GM21390 (cell line): ENCODE data around the gene CCND2.
A peak's percentile ranks its signal among the peaks of the same experiment; 100 is the strongest.

Experiments
- ATAC-seq: cut with Tn5 transposase; IDR thresholded peaks from one replicate; pipeline ENCODE4 v1.9.1; 2021; ENCODE audit not compliant: unreplicated experiment

CCND2 gene

DNA sequence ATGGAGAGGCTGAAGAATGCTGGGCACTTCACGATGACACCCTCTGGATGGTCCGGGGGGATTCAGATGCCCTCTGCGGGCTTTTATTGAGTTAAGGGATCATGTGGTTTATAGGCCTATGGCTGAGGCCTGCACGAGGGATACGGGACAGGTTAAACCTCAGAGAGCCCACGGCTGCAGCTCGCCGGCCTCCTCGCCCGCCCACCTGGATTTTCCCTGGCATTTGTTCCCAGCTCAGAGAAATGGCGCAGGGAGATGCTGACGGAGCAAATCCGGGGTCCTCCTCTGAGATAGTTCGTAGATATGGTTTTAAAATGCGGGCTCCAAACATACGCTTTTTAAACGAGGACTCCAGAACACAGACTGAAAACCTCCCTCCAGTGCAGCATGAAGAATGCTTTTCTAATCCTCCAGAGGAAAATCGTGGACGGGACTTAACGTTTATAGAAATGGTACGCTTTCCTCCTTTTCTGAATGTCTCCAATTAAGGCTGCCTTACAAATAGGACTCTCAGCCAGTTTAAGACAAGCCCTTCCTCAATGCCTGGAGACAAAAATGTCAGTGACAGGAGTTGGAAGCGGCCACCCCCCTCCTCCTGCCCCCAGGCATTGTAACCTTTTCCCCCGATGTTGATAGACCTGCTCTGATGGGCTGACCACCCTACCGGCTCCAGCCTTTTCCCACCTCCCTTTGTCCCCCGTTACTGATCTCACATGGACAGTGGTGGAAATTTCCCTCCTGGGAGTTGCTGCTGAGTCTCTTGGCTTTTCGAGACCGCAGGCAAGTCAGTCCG, 16.6 kb downstream of the CCND2 start:
- no peak for ATAC-seq

DNA sequence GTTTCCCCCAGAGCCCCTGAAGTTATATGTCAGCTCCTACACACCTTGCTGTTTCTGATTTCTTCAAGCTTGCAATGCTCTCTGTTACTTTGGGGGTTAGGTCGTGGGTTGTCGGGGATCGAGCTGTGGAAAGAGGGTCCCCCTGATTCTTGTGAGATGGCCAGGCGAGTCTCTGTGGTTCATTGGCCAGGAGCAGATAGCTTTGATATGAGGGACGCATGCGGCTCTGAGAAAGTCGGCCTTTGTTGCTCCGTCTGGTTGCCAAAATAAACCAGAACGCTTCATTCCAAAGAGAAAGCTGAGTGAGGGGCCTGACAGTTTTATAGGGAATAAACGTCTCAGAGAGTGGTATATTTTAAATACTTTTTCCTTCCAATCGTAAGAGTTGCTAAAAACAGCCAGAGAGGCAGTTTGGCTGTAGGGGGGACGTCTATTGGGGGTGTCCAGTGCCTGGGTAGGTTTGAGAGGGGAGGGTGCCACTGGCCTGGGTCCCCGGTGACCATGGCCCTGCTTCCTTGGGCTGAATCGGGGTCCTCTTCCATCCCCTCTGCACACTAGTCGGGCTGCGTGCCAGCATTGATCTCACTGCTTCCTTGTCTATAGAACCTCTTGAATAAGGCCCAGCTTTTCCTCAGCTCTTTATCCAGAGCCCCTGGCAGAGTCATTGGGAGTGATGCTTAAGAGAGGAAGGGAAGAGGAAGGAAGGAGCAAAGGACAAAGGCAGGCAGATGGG, 18.9 kb downstream of the CCND2 start:
- ATAC-seq, result no peak

DNA sequence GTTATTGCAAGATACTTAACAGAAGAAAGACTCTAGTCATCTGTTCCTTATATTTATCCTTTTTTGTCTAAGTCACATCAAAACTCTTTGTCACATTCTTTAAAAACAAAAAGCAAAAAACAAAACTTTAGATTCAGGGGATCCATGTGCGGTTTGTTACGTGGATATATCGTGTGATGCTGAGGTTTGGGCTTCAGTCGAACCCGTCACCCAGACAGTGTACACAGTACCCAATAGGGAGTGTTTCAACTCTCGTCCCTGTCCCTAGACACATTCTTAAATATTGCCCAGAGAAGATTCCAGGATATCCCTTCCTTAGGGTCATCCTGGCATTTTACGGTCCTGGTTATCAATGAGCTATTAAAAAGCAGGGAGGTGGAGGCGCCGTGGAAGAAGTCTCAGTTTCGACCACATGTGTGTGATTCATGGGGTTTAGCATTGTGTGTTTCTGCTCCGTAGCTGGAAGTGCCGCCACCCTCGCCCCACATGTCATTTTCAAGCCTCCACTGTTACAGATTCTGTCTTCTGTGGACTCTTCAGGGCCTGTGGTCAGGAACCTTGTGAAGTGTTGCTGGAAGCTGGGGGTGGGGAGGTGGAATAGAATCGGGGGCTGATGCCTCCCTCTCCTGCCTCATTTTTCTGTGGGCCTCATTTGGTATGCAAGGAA, 19.9 kb downstream of the CCND2 start:
- ATAC-seq, result no peak

DNA sequence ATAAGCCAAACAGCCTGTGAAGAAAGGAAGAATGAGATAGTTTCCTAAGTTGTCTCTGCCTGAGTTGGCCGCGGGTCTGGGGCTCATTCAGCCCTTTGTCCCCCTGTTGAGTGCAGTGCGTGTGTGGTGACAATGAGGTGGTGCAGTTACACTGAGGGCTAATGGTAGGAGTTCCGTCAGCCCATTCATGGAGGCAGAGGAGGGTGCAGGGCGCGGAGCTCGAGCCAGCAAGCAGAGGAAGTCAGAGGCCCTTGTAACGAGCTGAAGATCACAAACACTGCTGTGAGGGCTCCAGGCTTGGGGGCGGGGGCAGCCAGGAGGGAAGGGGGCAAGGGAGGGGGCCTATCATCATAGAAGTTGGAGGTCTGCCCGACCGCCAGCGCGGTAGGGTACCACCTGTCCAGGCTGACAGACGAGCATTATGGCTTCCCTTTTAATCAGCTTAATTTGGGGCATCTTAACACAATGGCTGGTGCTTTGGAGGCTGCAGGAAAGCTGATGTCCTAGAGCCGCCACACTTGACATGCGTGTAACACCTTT, 20.5 kb downstream of the CCND2 start:
- no peak for ATAC-seq

DNA sequence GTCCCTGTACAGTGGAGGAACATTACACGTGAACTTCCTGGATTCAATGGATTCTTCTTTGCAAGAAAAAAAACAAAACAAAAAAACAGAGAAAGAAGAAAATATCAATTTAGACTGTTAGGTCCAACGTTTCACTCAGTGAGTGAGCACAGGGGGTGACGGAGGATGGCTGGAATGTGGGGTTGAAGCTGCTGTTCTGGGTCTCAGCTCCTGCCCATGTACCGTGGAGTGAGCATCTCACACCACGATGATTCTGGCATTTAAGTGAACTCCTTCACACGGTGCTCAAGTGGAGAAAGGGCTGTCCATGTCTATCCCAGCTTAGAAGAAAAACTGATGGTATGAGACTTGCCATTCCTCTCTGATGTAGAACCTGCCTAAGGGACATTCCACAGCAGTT, 23.2 kb downstream of the CCND2 start:
- no peak for ATAC-seq

DNA sequence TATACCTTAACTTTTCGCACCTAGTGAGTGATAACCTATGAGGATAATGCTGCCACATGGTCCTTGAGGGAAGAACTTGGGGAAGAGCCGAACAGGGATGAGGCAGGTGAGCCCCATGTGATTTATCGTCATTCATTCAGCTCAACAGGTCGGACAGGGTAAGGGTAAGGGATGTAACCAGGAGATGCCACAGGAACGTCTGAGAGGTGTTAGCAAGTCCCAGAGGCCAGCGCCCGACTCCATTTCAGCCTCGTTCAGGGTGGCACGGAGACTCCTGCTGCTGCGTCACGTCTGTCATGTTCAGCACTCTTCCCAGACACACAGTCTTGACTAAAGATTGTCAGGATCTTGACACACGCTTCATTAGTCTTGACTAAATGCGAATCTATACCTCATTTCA, 24.1 kb downstream of the CCND2 start:
- ATAC-seq, result no peak

DNA sequence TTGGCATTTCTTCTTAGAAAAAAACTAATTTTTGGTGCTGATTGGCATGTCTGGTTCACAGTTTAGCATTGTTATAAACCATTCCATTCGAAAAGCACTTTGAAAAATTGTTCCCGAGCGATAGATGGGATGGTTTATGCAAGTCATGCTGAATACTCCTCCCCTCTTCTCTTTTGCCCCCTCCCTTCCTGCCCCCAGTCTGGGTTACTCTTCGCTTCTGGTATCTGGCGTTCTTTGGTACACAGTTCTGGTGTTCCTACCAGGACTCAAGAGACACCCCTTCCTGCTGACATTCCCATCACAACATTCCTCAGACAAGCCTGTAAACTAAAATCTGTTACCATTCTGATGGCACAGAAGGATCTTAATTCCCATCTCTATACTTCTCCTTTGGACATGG, 27.3 kb downstream of the CCND2 start:
- no peak for ATAC-seq

DNA sequence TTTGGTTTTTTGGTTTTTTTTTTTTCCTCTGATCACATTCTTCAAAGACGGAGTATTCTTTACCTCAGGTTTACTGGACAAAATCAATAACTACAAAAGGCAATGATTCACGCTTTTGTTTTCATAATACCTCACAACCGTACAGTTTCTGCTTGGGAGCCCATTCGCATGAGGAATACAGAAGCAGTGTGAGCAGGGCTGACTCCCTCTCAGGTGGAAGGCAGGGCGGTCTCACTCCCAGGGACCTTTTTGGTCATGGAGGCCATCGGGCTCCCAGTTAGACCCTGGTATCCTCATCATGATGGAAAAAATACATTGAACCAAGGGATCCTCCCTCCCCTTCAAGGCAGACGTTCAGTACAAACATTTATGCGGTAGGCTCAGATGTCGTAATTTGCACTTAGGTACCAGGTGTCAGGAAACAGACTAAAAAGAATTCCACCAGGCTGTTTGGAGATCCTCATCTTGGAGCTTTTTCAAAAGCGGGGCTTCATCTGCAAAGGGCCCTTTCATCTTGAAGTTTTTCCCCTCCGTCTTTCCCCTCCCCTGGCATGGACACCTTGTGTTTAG, 28.5 kb downstream of the CCND2 start:
- no peak for ATAC-seq

DNA sequence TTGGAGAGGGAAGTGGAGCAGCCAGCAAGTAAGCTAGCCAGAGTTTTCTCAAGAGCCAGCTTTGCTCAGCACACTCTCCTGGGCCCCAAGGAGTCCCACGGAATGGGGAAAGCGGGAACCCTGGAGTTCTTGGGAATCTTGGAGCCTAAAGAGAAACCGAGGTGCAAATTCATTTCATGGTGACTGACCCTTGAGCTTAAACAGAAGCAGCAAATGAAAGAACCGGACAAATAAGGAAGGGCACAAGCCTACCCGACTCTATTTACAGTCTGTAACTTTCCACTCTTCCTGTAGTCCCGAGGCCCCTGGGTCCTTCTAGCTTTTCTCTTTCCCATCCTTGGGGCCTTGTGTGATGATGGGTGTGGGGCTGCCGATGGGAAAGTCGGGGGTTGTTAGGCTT, 29.3 kb downstream of the CCND2 start:
- ATAC-seq, result no peak

DNA sequence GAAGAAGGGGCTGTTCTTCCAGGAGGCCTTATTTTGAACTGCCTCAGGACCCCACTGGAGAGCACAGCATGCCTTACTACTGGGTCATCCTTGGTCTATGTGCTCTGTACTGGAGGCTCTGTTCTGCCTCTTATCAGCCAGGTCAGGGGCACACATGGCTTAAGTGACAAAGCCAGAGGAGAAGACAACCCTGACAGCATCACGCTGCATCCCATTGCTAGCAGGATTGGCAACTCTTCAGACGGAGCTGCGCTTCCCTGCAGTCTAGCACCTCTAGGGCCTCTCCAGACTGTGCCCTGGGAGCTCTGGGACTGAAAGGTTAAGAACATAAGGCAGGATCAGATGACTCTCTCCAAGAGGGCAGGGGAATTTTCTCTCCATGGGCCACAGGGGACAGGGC, 30.2 kb downstream of the CCND2 start:
- ATAC-seq, result no peak

DNA sequence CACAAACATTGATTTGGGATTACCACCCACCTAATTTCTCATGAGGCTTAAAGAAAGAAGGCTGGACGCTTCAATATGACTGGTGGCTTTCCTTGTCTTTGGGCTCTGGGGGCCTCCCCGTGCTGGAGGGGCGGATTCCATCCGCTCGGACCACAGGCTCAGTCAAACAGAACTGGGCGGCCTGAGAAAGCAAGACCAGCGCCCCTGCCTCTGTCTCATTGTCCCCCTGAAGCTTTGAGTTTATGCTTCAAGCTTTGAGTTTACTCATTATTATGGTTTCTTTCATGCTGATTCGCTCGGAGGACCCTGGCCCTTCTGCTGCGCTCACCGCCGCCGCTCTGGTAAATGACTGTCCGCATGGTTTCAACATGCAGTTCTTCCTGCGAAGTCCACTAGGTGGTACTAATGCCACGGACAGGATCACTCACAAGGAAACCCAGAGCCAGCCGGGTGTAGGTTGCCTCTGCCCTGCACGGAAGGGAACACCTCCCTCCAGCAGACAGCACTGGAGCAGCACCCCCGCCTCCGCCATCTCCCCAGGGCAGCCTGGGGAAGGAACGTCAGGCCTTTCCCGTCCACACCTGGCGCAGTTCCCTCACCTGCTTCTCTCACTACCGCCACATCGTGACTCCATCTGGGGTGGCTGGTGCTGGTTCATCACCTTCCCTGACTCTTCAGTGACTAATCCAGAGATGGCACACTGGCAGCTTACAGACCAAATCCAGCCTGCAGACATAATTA, 34.2 kb downstream of the CCND2 start:
- ATAC-seq, result no peak

DNA sequence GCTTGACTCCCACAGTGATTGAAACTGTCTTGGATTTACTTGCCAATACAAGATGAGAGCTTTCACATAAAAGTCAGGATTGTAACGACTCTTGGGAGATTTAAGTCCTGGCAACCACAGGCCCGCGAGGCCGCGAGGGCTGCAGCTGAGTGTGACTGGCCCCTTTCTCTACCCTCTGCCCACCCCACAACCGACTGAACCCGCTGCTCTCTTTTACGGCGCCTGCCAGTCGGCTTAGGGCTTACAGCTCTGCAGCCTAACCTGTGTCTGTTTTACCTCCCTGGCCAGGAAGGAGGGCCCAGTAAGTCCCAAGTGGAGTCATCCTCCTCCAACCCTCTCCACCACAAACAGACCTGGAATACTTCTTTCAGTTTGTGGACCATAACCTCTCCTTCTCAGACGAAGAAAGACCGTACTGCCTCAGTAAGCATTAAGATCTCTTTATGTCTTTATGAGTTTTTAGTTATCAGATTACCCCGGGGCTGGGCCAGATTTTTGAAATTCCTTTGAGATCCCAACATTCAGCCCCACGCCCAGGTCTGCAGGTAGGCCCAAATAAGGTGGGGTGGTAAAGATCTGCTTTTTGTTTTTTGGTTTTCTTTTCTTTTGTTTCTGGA, 34.9 kb downstream of the CCND2 start:
- no peak for ATAC-seq

DNA sequence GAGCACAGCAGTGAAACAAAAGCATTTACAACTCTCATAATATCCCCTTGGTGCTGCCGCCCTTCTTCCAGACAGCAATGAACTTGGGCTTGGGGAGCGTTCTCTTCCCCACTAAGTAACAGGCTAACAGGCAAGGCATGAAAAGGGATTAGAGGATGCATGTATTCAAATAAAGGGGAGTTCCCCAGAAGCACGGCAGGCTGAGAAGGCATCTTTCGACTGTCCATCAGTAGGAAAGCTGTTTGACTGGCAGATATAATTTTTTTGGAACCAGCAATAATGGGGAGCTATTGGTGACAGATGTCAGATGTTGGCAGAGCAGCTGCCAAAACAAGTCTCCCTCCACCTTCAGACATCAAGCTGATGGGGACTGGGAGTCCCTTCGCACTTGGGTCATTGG, 38.2 kb downstream of the CCND2 start:
- no peak for ATAC-seq

DNA sequence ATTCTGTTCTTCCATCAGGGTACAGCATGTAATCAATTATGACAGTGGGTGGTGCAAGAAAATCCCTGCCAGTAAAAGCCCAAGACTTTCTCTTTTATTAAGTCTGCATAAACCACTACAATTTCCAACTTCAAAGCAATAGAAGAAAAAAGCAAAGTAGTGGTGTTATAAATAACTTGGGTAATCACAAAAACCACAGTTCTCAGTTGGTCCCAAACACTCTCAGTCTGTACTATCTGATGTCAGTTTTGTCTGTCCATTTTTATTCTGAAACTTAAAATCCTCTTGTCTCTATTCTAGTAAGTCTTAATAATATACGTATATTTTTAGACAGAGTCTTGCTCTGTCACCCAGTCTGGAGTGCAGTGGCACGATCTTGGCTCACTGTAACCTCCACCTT, 38.7 kb downstream of the CCND2 start:
- ATAC-seq, result no peak

DNA sequence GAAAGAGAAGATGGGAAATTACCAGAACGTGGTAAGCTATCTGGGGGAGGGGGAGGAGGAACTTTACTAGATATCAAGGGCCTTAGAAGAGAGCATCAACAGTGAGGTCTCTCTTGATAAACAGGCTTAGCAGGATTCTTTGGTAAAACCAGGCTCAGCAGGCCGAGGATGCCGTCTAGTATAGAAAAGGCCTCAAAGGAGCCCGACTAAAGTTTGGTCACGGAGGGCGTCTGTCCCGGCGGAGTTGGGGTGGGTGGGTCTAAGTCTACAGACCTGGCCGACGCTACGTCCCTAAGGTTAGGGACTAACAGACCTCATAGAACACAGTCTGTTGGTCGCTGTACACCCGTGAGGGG, 46.9 kb downstream of the CCND2 start:
- ATAC-seq, result peak; percentile 35

DNA sequence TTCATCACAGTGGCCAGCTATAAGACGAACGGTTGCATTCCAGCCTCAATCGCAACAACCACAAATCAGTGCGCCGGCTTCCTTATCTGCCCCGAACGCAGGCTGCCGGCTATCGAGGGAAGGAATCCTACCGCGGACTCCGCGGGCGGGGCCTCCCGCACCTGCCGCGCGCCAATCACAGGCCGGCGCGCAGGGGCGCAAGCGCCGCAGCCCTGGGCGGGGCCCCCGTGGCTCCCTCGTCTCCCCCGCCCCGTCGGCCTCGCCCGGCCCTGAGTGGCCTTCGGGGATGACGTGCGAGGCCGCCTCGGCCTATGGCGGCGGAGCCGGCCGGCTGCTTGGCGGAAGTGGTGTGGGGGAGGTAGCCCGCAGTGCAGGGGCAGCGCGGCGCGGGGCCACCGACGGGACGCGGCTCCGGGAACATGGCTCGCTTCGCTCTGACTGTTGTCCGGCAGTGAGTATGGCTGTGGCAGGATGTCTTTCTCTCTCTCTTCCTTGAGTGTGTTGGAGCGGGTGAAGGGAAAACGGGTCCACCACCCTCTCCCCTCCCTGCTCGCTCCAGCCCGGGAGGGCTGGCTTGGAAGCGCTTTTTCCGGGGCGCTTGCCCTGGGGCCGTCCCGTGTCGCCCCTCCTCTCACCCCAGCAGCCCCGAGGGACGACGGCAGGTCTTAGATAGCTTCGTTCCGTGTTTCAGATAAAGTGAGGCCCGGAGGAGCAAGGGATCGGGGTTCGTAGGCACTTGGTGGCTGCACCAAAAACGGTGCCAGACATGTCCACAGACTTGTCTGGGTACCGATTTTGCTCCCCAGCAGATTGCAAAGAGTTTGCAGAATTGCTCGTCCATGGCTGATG, 47.5 kb downstream of the CCND2 start, which contains the start of gene TIGAR:
Gene TIGAR, plus strand, starts transcription at position 361 of the 849 bp plus-strand sequence. Its CDS starts 59 bp downstream, at position 420.
- ATAC-seq, result peak; percentile 95

DNA sequence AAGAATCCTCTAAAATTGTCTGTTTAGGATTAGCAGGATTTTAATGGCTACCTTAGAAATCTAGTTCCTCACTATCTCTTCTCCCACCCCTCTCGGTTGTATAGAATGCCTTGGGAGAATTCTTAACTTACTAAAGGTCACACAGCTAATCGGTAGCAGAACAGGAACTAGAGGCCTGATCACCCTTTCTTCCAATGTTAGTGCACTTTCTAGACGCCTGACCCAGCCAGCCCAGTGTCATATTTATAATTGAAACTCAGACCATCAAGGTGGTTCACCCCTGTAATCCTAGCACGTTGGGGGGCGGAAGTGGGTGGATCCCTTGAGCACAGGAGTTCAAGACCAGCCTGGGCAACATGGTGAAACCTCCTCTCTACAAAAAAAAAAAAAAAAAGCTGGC, 49.2 kb downstream of the CCND2 start:
- ATAC-seq, result no peak
